Measurements from ENCODE around the gene IL23A.

- TF ChIP-seq CTCF (IDR thresholded peaks at IDR 0.05), result no peak
- TF ChIP-seq SIN3A (IDR thresholded peaks at IDR 0.05; ENCODE audit: borderline replicate concordance, insufficient read depth, low read depth, low read length), result no peak
- TF ChIP-seq POLR2AphosphoS5 (IDR thresholded peaks at IDR 0.05; ENCODE audit: low read depth, low read length), result peak; percentile 59
These were observed 37.8 kb upstream of the IL23A start for GRCh38 chr12:56300644-56301464.
